Activated CD8-positive, alpha-beta T cell treated with anti-CD3 and anti-CD28 coated beads for 36 hours (primary cell): ENCODE measurements around the gene SLC39A11. TPM values are rescaled to one million over a fixed set of nuclear protein-coding genes. Genes with fewer than 3 reads are reported as not detected.

Experiments
- ATAC-seq: fragments of 200-7000 bp; cut with Tn5 transposase; one replicate; pipeline ENCODE4 v1.10.0; 2021; ENCODE audit warnings: mild to moderate bottlenecking, moderate library complexity
- CTCF ChIA-PET: fragments of 350-600 bp; sonication (Branson Sonifier 250); formaldehyde crosslinking; loops from one replicate; lab custom pipeline; 2021; ENCODE audit warnings: antibody characterized with exemption; lab: Charles Lee
- POLR2A ChIA-PET: fragments of 350-600 bp; sonication (Branson Sonifier 250); formaldehyde crosslinking; loops from one replicate; lab custom pipeline; 2021; ENCODE audit warnings: antibody characterized with exemption; lab: Charles Lee
- DNase-seq: peaks from one replicate; pipeline ENCODE4 v3.0.0-alpha.2; 2020
- H3K27ac Mint-ChIP-seq: one replicate; pipeline ENCODE4 v1.8.0; 2021; ENCODE audit warnings: mild to moderate bottlenecking, mixed read lengths
- H3K27me3 Mint-ChIP-seq: one replicate; pipeline ENCODE4 v1.8.0; 2021; ENCODE audit warnings: mixed read lengths
- H3K36me3 Mint-ChIP-seq: one replicate; pipeline ENCODE4 v1.8.0; 2021; ENCODE audit warnings: low read depth, mixed read lengths
- H3K4me1 Mint-ChIP-seq: one replicate; pipeline ENCODE4 v1.8.0; 2021; ENCODE audit warnings: low read depth, mixed read lengths
- H3K4me3 Mint-ChIP-seq: one replicate; pipeline ENCODE4 v1.8.0; 2021; ENCODE audit warnings: mild to moderate bottlenecking, moderate library complexity, mixed read lengths
- H3K9me3 Mint-ChIP-seq: one replicate; pipeline ENCODE4 v1.8.0; 2021; ENCODE audit warnings: mixed read lengths
- intact Hi-C: fragments of 100-400 bp; cut with micrococcal nuclease; formaldehyde crosslinking; loops from one replicate; pipeline ENCODE4 v1.10.0; 2022
- total RNA-seq, 2 experiments: library from RNA; stranded (reverse); gene quantifications; one replicate each; pipeline ENCODE4 v1.2.3, GENCODE V29; 2021
- TF ChIP-seq, protein P1 (sequence below): fragments of 200-600 bp; IDR thresholded peaks from one replicate; pipeline ENCODE4 v1.8.0; 2022; ENCODE audit warnings: antibody characterized with exemption, mild to moderate bottlenecking

Gene SLC39A11
- total RNA-seq, 2 experiments from 2014 or later = 14.4 to 14.9 TPM

DNA sequence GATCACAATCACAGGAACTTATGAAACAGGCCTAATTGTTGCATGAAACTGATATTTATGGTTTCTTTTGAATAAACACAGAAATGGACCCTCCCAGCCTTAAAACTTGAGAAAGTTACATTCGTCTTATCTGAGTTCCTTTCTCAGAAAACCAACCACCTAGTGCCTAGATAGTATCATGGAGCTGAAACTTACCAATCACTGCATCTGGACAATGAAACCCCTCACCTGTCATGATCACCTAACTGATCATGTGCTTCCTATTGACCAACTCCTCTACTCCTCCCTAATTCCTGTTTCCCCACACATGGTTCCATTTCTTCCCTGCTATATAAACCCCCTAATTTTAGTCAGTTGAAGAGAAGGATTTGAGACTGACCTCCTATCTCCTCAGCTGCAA lies 216.1 kb downstream of the SLC39A11 start:
- Mint-ChIP-seq H3K36me3 (peaks cover 39% of the 10 kb centered on the region), H3K4me1 (no peaks in the 10 kb centered on the region), H3K4me3 (no peak overlapping the region), H3K9me3 (peaks cover 23% of the 10 kb centered on the region), H3K27me3 (no peaks in the 10 kb centered on the region), H3K27ac (no peak overlapping the region)
- no peak for ATAC-seq
- DNase-seq = no peak
- TF ChIP-seq, protein P1, sequence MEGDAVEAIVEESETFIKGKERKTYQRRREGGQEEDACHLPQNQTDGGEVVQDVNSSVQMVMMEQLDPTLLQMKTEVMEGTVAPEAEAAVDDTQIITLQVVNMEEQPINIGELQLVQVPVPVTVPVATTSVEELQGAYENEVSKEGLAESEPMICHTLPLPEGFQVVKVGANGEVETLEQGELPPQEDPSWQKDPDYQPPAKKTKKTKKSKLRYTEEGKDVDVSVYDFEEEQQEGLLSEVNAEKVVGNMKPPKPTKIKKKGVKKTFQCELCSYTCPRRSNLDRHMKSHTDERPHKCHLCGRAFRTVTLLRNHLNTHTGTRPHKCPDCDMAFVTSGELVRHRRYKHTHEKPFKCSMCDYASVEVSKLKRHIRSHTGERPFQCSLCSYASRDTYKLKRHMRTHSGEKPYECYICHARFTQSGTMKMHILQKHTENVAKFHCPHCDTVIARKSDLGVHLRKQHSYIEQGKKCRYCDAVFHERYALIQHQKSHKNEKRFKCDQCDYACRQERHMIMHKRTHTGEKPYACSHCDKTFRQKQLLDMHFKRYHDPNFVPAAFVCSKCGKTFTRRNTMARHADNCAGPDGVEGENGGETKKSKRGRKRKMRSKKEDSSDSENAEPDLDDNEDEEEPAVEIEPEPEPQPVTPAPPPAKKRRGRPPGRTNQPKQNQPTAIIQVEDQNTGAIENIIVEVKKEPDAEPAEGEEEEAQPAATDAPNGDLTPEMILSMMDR = no peak
- intact Hi-C loops = no loop called here
- ChIA-PET CTCF (no interaction called here), POLR2A (no interaction called here)

DNA sequence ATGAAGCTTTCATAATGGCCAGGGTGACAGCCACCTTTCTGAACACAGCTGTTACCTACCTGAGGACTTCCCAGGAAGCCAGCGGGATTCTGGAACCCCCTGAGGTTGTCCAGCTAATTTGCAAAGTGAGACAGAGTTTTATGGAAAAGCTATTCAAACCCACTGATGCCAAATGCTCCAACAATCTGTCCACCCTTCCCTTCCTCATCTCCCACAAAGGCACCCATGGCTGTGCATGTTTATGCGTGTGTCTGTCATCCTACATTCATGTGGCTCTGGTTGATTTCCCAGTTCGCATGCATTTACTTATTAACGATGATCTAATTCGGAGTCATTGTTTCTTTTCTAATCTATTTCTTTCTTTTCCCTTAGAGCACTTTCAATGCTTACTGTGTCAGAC lies 217.1 kb downstream of the SLC39A11 start:
- Mint-ChIP-seq H3K27me3 (no peaks in the 10 kb centered on the region), H3K9me3 (peaks cover 22% of the 10 kb centered on the region), H3K27ac (no peak overlapping the region), H3K4me1 (no peaks in the 10 kb centered on the region), H3K4me3 (no peak overlapping the region), H3K36me3 (peaks cover 38% of the 10 kb centered on the region)
- CTCF ChIA-PET = no interaction called here
- DNase-seq (no peak), ATAC-seq (no peak)
- POLR2A ChIA-PET = no interaction called here
- intact Hi-C loops = no loop called here
- TF ChIP-seq, protein P1 = no peak

DNA sequence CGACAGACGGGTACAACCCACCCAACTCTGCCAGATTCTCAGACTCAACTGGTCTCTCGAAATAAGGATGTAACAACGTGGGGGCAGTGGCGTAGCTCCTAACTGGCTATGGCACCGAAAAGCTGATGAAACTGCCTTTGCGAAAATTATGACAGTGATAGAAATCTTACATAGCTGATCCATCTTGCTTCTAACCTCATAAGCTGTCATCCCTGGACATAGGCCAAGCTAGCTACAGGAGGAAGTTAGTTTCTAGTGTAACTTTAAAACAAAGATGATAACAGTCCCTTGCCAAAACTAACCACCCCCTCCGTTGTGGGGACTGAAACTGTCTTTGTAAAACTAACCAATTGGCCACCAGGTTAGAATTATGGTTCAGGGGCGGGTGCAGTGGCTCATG lies 220.1 kb downstream of the SLC39A11 start:
- no peaks in the 10 kb centered on the region for H3K27me3 Mint-ChIP-seq

DNA sequence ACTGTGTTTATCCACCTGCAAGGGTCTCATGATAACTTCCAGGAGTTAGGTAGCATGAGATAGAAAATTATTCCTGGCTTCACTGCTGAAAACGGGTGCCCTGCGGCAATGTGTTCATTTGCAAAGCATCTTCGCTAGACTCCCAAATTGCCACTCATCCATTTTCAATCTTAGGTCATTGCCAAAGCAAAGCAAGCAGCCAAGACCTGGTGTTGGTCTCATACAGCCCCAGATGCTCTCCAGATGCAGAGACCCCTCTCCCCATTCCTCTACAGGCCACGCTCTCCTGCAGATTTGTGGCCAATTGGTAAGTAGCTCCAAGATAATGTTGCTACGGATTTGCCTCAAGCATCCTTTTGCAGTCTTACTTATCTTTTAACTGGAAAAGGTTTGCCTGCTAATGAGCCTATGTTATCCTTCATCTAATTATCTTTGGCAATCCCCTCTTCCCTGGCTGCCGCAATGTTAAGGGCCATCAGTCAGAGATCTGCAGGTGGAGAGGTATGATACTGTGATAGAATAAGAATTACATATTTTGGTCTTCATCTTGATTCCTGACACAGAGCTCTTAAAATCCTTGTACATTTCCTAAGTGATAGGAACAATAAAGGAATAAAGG lies 222.0 kb downstream of the SLC39A11 start:
- H3K4me1 Mint-ChIP-seq = peaks cover 14% of the 10 kb centered on the region
- no peaks in the 10 kb centered on the region for H3K27me3 Mint-ChIP-seq
- no peaks in the 10 kb centered on the region for H3K9me3 Mint-ChIP-seq
- ChIA-PET POLR2A (no interaction called here), CTCF (no interaction called here)
- TF ChIP-seq, protein P1 = no peak
- intact Hi-C loops = no loop called here
- no peak overlapping the region for H3K27ac Mint-ChIP-seq
- H3K36me3 Mint-ChIP-seq = peaks cover 7% of the 10 kb centered on the region
- H3K4me3 Mint-ChIP-seq = no peak overlapping the region
- ATAC-seq (no peak), DNase-seq (no peak)

More for the DNA sequence above, 220.1 kb downstream of the SLC39A11 start:
- POLR2A ChIA-PET = no interaction called here
- Mint-ChIP-seq H3K4me3 (no peak overlapping the region), H3K36me3 (peaks cover 23% of the 10 kb centered on the region), H3K27ac (no peak overlapping the region), H3K4me1 (peaks cover 6% of the 10 kb centered on the region), H3K9me3 (peaks cover 10% of the 10 kb centered on the region)
- TF ChIP-seq, protein P1 = no peak
- intact Hi-C loops = no loop called here
- no peak for ATAC-seq
- no peak for DNase-seq
- CTCF ChIA-PET = no interaction called here

DNA sequence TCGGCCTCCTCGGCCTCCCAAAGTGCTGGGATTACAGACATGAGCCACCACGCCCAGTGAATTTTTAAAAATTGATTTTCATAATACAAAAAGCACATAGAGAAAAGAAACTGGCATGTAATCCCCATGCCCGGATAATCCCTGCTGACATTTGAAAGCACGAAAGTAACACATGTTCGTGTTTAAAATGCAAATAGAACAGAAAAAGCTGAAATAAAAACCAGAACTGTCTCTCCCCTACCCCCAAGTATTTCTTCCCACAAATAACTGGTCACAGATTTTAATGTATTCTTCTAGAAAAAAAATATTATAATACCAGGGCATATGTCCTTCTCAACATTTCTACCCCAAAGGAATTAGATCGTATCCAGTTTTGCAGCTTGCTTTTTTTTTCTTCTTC lies 222.9 kb downstream of the SLC39A11 start:
- Mint-ChIP-seq H3K27ac (no peak overlapping the region), H3K27me3 (no peaks in the 10 kb centered on the region), H3K4me3 (no peak overlapping the region), H3K4me1 (peaks cover 18% of the 10 kb centered on the region), H3K36me3 (peaks cover 3% of the 10 kb centered on the region), H3K9me3 (no peaks in the 10 kb centered on the region)
- no peak for DNase-seq
- intact Hi-C loops = no loop called here
- CTCF ChIA-PET = no interaction called here
- TF ChIP-seq, protein P1 = no peak
- ATAC-seq = no peak
- POLR2A ChIA-PET = interaction anchor here (0.8 kb wide), 1 partner anchor 219 kb away, joined by 3 read pairs; no protein-coding TSS in a partner anchor
